Measurements from ENCODE around the gene E2F6. TPM values are rescaled to one million over a fixed set of nuclear protein-coding genes. Genes with fewer than 3 reads are reported as not detected.

Gene E2F6
- total RNA-seq, 1 experiment from 2014 or later, result 21.8 TPM

DNA sequence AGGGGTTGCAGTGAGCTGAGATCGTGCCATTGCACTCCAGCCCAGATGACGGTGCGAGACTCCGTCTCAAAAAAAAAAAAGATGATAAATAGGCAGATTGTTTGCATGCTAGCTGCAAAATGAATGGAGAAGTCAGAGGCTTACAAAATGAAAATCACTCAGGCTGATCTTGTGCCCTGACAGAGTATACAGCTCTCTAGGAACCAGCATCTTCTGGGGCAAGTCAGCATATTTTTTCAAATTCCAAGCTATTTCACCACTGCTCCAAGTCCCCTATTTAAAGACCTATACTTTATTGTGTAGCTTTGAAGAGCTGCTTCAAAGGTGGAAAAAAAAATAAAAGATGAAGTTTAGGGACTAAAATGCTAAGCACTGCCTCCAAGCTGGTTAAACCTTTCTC is 6.1 kb downstream of the E2F6 start:
- Mint-ChIP-seq H3K4me1 (peaks cover 24 to 28% of the 10 kb centered on the region in 2 experiments), H3K27me3 (ENCODE audit: low read depth) (no peaks in the 10 kb centered on the region; the same call in 1 of the 2 replicates)
- no peak overlapping the region for H4K91ac ChIP-seq (ENCODE audit: insufficient read length, low read depth, low read length)

More for the DNA sequence above, 6.1 kb downstream of the E2F6 start:
- no peak overlapping the region for H3K27ac Mint-ChIP-seq
- Histone ChIP-seq H3K27me3 (ENCODE audit: insufficient read depth, low read length) (no peaks in the 10 kb centered on the region), H3K4me2 (ENCODE audit: insufficient read depth, insufficient read length, low read length) (no peak overlapping the region), H3K9me3 (ENCODE audit: control insufficient read depth, low read depth, low read length) (no peaks in the 10 kb centered on the region), H3K23me2 (ENCODE audit: insufficient read length, low read depth, low read length, poor library complexity, severe bottlenecking) (no peaks in the 10 kb centered on the region), H4K5ac (ENCODE audit: insufficient read length, low read depth, low read length) (no peak overlapping the region), H2BK12ac (ENCODE audit: insufficient read length, low read depth, low read length) (no peak overlapping the region), H3K4ac (ENCODE audit: low read depth, low read length) (no peak overlapping the region), H2AK5ac (ENCODE audit: insufficient read length, low read length) (no peak overlapping the region), H3K27ac (ENCODE audit: insufficient read length, low read depth, low read length) (no peak overlapping the region), H3K79me2 (ENCODE audit: insufficient read depth, low read length) (peaks cover 30% of the 10 kb centered on the region; the same call in 1 of the 2 replicates), H3K4me1 (ENCODE audit: insufficient read depth, low read length) (no peaks in the 10 kb centered on the region; the same call in 1 of the 2 replicates), H3T11ph (ENCODE audit: low read length) (no peak overlapping the region), H3K18ac (ENCODE audit: insufficient read length, low read depth, low read length) (no peak overlapping the region), H3K23ac (ENCODE audit: insufficient read length, low read depth, low read length) (no peak overlapping the region), H3K56ac (ENCODE audit: insufficient read length, low read depth, low read length) (no peak overlapping the region), H3K9ac (ENCODE audit: extremely low read depth, insufficient read length, low read length) (no peak overlapping the region), H2BK20ac (ENCODE audit: low read depth, low read length, poor library complexity, severe bottlenecking) (no peak overlapping the region), H4K8ac (replicated peaks; ENCODE audit: insufficient read length, low read depth, low read length) (no peak overlapping the region), H2BK15ac (ENCODE audit: low read depth, low read length) (no peak overlapping the region), H2BK120ac (ENCODE audit: low read depth, low read length, poor library complexity, severe bottlenecking) (no peak overlapping the region), H3K14ac (ENCODE audit: insufficient read depth, low read length) (no peak overlapping the region), H2AFZ (ENCODE audit: low read length) (no peak overlapping the region), H2BK5ac (ENCODE audit: insufficient read length, low read length) (no peak overlapping the region), H4K20me1 (ENCODE audit: control insufficient read depth, insufficient read depth, insufficient read length) (no peaks in the 10 kb centered on the region), H3K79me1 (ENCODE audit: insufficient read depth, low read depth, low read length, poor library complexity, severe bottlenecking) (peaks cover 8% of the 10 kb centered on the region)
- H3K4me3 Mint-ChIP-seq, result no peak overlapping the region
- peaks cover 4 to 6% of the 10 kb centered on the region in 2 experiments for H3K9me3 Mint-ChIP-seq
- H3K36me3 Mint-ChIP-seq (ENCODE audit: insufficient read depth in 1 of 3, low read depth in 3 of 3), result peaks cover 16 to 22% (median 22%) of the 10 kb centered on the region in 3 experiments; a peak in 6 of 7 replicates
- no CpG with 5 or more reads among the region's 4 CpGs for WGBS (ENCODE audit: extremely low coverage, insufficient read length, low lambda C conversion rate)
- DNase-seq, result no peak
- TF ChIP-seq CTCF (conservative IDR thresholded peaks at IDR 0.05), result no peak

All from H9 (cell line).